ENCODE data around the gene DNAJA3. TPM values are rescaled to one million over a fixed set of nuclear protein-coding genes. Genes with fewer than 3 reads are reported as not detected.

DNAJA3 gene
- total RNA-seq, 1 experiment from 2014 or later, result 64.1 TPM

GRCh38 chr16:4455951-4456350 is 30.3 kb downstream of the DNAJA3 start (continued):
- TF ChIP-seq ZNF512 (CRISPR knock-in tag; IDR thresholded peaks at IDR 0.05; ENCODE audit: borderline replicate concordance) (no peak), HMGXB4 (CRISPR knock-in tag; IDR thresholded peaks at IDR 0.05) (no peak), ATF1 (CRISPR knock-in tag; IDR thresholded peaks at IDR 0.05) (no peak), ATF3 (CRISPR knock-in tag; conservative IDR thresholded peaks at IDR 0.05) (no peak)

GRCh38 chr16:4460936-4461249 is 35.2 kb downstream of the DNAJA3 start:
- DNase-seq (ENCODE audit: low spot score) (no peak), ATAC-seq (no peak)
- POLR2A ChIA-PET, result interaction anchor here (1.8 kb wide), 1 partner anchor 14 kb away, joined by 7 read pairs; the partner anchor contains the start of gene NMRAL1
- CTCF ChIA-PET, result interaction anchor here (0.7 to 1.1 kb wide), 3 partner anchors 56 to 207 kb away, joined by 3 read pairs; no protein-coding TSS in a partner anchor
- H3K4me3 Mint-ChIP-seq, result no peak overlapping the region
- H3K36me3 Mint-ChIP-seq, result peaks cover 39% of the 10 kb centered on the region
- TF ChIP-seq MXD4 (CRISPR knock-in tag; IDR thresholded peaks at IDR 0.05; ENCODE audit: borderline replicate concordance) (no peak), CDX4 (CRISPR knock-in tag; IDR thresholded peaks at IDR 0.05; ENCODE audit: borderline replicate concordance) (no peak), ZNF396 (CRISPR knock-in tag; IDR thresholded peaks at IDR 0.05; ENCODE audit: borderline replicate concordance) (no peak), ZSCAN18 (CRISPR knock-in tag; IDR thresholded peaks at IDR 0.05) (no peak), ELF4 (CRISPR knock-in tag; IDR thresholded peaks at IDR 0.05; ENCODE audit: low read depth) (no peak), ARID4B (CRISPR knock-in tag; IDR thresholded peaks at IDR 0.05; ENCODE audit: borderline replicate concordance) (no peak), GABPB1 (CRISPR knock-in tag; IDR thresholded peaks at IDR 0.05) (no peak), E2F4 (CRISPR knock-in tag; IDR thresholded peaks at IDR 0.05; ENCODE audit: borderline replicate concordance, low read depth) (no peak), CREB1 (CRISPR knock-in tag; IDR thresholded peaks at IDR 0.05) (no peak), FOXK1 (CRISPR knock-in tag; IDR thresholded peaks at IDR 0.05) (no peak), TCF7 (CRISPR knock-in tag; IDR thresholded peaks at IDR 0.05; ENCODE audit: low read depth) (no peak), ZBTB43 (CRISPR knock-in tag; IDR thresholded peaks at IDR 0.05) (no peak), ATF6 (CRISPR knock-in tag; IDR thresholded peaks at IDR 0.05) (no peak), E2F1 (CRISPR knock-in tag; IDR thresholded peaks at IDR 0.05) (no peak), ZNF232 (CRISPR knock-in tag; IDR thresholded peaks at IDR 0.05) (no peak)
- H3K27ac Mint-ChIP-seq, result peak overlapping the region; percentile 53
- no peaks in the 10 kb centered on the region for H3K9me3 Mint-ChIP-seq
- H3K4me1 Mint-ChIP-seq, result peaks cover 5% of the 10 kb centered on the region
- H3K27me3 Mint-ChIP-seq (ENCODE audit: low read depth), result no peaks in the 10 kb centered on the region
